HFFc6 (cell line): ENCODE measurements around the gene CD79A. TPM values are rescaled to one million over a fixed set of nuclear protein-coding genes. Genes with fewer than 3 reads are reported as not detected.

Experiments used
- DNase-seq: peaks from one replicate; pipeline ENCODE4 v3.0.0-alpha.2; 2018
- H3K27ac Mint-ChIP-seq: 2 replicates; pipeline ENCODE4 v1.8.0; 2020; ENCODE audit warnings: mild to moderate bottlenecking, mixed read lengths
- H3K27me3 Mint-ChIP-seq: 2 replicates; pipeline ENCODE4 v1.8.0; 2021; ENCODE audit warnings: mild to moderate bottlenecking, moderate library complexity, mixed read lengths; ENCODE audit not compliant: insufficient read depth
- H3K36me3 Mint-ChIP-seq: 2 replicates; pipeline ENCODE4 v1.8.0; 2021; ENCODE audit warnings: low read depth, mixed read lengths
- H3K4me1 Mint-ChIP-seq: 2 replicates; pipeline ENCODE4 v1.8.0; 2020; ENCODE audit warnings: low read depth, mixed read lengths
- H3K4me3 Mint-ChIP-seq: 2 replicates; pipeline ENCODE4 v1.8.0; 2020; ENCODE audit warnings: mild to moderate bottlenecking, moderate library complexity, mixed read lengths
- H3K9me3 Mint-ChIP-seq: 2 replicates; pipeline ENCODE4 v1.8.0; 2020; ENCODE audit warnings: mild to moderate bottlenecking, mixed read lengths
- CTCF ChIP-seq: fragments of 200-600 bp; sonication (generic); IDR thresholded peaks from 2 replicates; pipeline ENCODE4 v1.5.0; 2021; ENCODE audit warnings: antibody characterized with exemption, mild to moderate bottlenecking
- total RNA-seq, 6 experiments: library from RNA; stranded (reverse); fragmentation: NEBNext Ultra II Directional; extraction: Animal tissue kit (Norgen Biotek cat#: 25700); gene quantifications; 2 replicates in 1 of 6; 3 replicates in 5 of 6; pipeline ENCODE4 v1.2.3, GENCODE V29; 2021

Gene CD79A
- total RNA-seq, 6 experiments from 2014 or later = 0.23 to 0.62 (median 0.35) TPM; not detected in 2

- Mint-ChIP-seq H3K27me3 (no peaks in the 10 kb centered on the region; the same call in 1 of the 2 replicates), H3K4me1 (peaks cover 29% of the 10 kb centered on the region), H3K9me3 (no peaks in the 10 kb centered on the region), H3K36me3 (no peaks in the 10 kb centered on the region; the same call in 1 of the 2 replicates), H3K4me3 (no peak overlapping the region), H3K27ac (no peak overlapping the region)
- DNase-seq = no peak
- TF ChIP-seq CTCF = no peak
These were observed 12.8 kb downstream of the CD79A start for GRCh38 chr19:41889896-41890295.

GRCh38 chr19:41890936-41891335, 13.9 kb downstream of the CD79A start:
- Mint-ChIP-seq H3K27ac (no peak overlapping the region), H3K36me3 (peaks cover 5% of the 10 kb centered on the region; the same call in 1 of the 2 replicates), H3K9me3 (no peaks in the 10 kb centered on the region)

GRCh38 chr19:41892173-41892902, 15.3 kb downstream of the CD79A start:
- H3K4me3 Mint-ChIP-seq = no peak overlapping the region
- no peak for TF ChIP-seq CTCF
- peaks cover 5% of the 10 kb centered on the region; the same call in 1 of the 2 replicates for H3K36me3 Mint-ChIP-seq
- peaks cover 10% of the 10 kb centered on the region for H3K4me1 Mint-ChIP-seq
- H3K27ac Mint-ChIP-seq = no peak overlapping the region
- no peaks in the 10 kb centered on the region; the same call in 1 of the 2 replicates for H3K27me3 Mint-ChIP-seq
- no peaks in the 10 kb centered on the region for H3K9me3 Mint-ChIP-seq
- DNase-seq = no peak

More at GRCh38 chr19:41890936-41891335, 13.9 kb downstream of the CD79A start:
- H3K4me3 Mint-ChIP-seq = no peak overlapping the region
- DNase-seq = no peak
- TF ChIP-seq CTCF = no peak
- peaks cover 24% of the 10 kb centered on the region for H3K4me1 Mint-ChIP-seq
- no peaks in the 10 kb centered on the region; the same call in 1 of the 2 replicates for H3K27me3 Mint-ChIP-seq

GRCh38 chr19:41893899-41894298, 16.8 kb downstream of the CD79A start:
- H3K36me3 Mint-ChIP-seq = peaks cover 8% of the 10 kb centered on the region; the same call in 1 of the 2 replicates
- DNase-seq = no peak

GRCh38 chr19:41894350-41894749, 17.3 kb downstream of the CD79A start:
- peaks cover 8% of the 10 kb centered on the region; the same call in 1 of the 2 replicates for H3K36me3 Mint-ChIP-seq
- no peaks in the 10 kb centered on the region for H3K4me1 Mint-ChIP-seq
- H3K27me3 Mint-ChIP-seq = no peaks in the 10 kb centered on the region; the same call in 1 of the 2 replicates
- no peak for DNase-seq
- no peak overlapping the region for H3K4me3 Mint-ChIP-seq
- H3K27ac Mint-ChIP-seq = no peak overlapping the region
- TF ChIP-seq CTCF = no peak
- H3K9me3 Mint-ChIP-seq = no peaks in the 10 kb centered on the region

More at GRCh38 chr19:41893899-41894298, 16.8 kb downstream of the CD79A start:
- Mint-ChIP-seq H3K27me3 (no peaks in the 10 kb centered on the region; the same call in 1 of the 2 replicates), H3K4me1 (no peaks in the 10 kb centered on the region), H3K9me3 (no peaks in the 10 kb centered on the region), H3K27ac (no peak overlapping the region; the same call in 1 of the 2 replicates), H3K4me3 (no peak overlapping the region)
- no peak for TF ChIP-seq CTCF
